Large intestine (tissue), 3 donors: ENCODE measurements around the gene TMEM94. TPM values are rescaled to one million over a fixed set of nuclear protein-coding genes. Genes with fewer than 3 reads are reported as not detected.
"Not testable (repeated sequence)": the region's sequence is repeated elsewhere in the genome, so short reads cannot be mapped to it uniquely, and the experiment has no call there.

ENCODE experiments used
- DNase-seq, 2 donors: peaks; one replicate each; pipeline versions ENCODE4 v3.0.0 to v3.0.0-alpha.2; 2013
- H3K27ac ChIP-seq: one replicate; pipeline ENCODE4 v1.5.1; 2013; ENCODE audit warnings: low read length
- H3K27me3 ChIP-seq: 2 replicates; pipeline ENCODE4 v1.6.1; 2013; ENCODE audit warnings: low read length; ENCODE audit not compliant: control insufficient read depth, insufficient read depth
- H3K36me3 ChIP-seq: 2 replicates; pipeline ENCODE4 v1.6.1; 2013; ENCODE audit warnings: low read length; ENCODE audit not compliant: control insufficient read depth, insufficient read depth
- H3K4me1 ChIP-seq: one replicate; pipeline ENCODE4 v1.6.1; 2013; ENCODE audit warnings: low read length; ENCODE audit not compliant: control insufficient read depth, insufficient read depth
- H3K4me3 ChIP-seq: one replicate; pipeline ENCODE4 v1.5.1; 2013; ENCODE audit warnings: low read length
- H3K9me3 ChIP-seq: one replicate; pipeline ENCODE4 v1.6.1; 2013; ENCODE audit warnings: mild to moderate bottlenecking, low read depth, low read length, moderate library complexity; ENCODE audit not compliant: control insufficient read depth
- WGBS: methylation state at CpG from one replicate; pipeline ENCODE4 v1.1.5; 2013; ENCODE audit warnings: low lambda C conversion rate; ENCODE audit not compliant: insufficient coverage; 5-methylcytosine and 5-hydroxymethylcytosine counted together
- polyA plus RNA-seq: library from polyadenylated mRNA; unstranded; fragments of 120-200 nt; gene quantifications from one replicate; pipeline ENCODE4 v1.2.1, GENCODE V29; 2013

TMEM94 gene
- polyA plus RNA-seq, 1 donor = 56.7 TPM

DNA sequence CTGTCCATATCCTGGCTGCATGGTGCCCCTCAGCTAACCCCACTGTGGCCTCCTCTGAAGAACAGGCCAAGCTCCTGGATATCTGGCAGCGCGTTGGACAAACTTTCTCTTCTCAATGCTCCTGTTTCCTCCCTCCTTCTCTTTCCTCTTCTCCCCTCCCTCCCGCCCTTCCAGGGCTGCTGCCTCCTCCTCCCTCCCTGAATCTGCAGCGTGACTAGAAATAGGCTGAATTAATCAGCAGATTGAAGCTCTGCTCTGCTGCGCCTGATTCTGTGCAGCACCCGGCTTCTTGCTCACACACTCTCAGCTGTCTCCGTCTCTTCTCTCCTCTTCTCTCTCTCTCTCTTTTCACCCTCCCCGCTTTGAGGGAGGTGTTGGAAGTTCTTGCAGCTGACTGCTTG lies 19.8 kb downstream of the TMEM94 start:
- 60% methylated on average over 1 of the region's 8 CpGs for WGBS
- peak overlapping the region; percentile 4 for H3K4me3 ChIP-seq
- DNase-seq = no peak

DNA sequence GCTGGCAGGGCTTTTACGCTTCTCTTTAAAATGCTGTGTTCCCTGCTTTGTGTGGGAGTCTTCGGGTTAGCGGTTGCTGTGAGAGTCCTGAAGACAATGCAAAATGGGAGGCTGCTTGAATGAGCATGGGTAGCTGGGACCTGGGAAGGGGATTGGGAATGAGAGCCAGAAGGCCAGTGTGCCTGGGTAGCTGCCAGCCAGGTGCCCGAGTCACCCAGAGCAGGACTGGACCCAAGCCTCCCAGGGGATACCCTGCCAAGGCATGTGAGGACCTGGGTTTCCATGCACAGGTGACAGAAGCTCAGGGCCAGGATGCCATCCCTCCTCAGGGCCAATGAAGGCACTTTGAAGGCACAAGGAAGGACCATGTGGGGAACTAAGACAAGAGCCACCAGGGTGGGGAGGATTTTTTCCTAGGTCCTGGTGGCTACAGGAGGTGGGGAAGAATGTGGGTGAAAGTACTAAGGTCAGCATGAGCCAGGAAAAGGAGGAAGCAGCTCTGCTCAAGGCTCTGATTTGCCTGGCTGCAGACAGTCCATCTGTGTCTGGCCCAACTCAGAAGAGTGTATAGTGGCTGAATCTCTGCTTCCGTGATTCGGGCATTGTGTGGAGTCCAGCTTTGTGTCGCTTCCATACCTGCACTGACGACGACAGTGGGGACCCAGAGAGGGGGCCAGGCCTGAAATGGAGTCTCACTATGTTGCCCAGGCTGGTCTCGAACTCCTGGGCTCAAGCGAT lies 20.5 kb downstream of the TMEM94 start:
- Histone ChIP-seq H3K27ac (peak overlapping the region; percentile 36), H3K27me3 (no peaks in the 10 kb centered on the region), H3K9me3 (no peaks in the 10 kb centered on the region), H3K36me3 (peaks cover 27% of the 10 kb centered on the region), H3K4me3 (peak overlapping the region; percentile 4), H3K4me1 (peaks cover 33% of the 10 kb centered on the region)
- DNase-seq = peak in 1 of 2 donors; percentile 57
- no CpG with 5 or more reads among the region's 11 CpGs for WGBS

More for the DNA sequence above, 19.8 kb downstream of the TMEM94 start:
- peak overlapping the region; percentile 60 for H3K27ac ChIP-seq
- no peaks in the 10 kb centered on the region for H3K9me3 ChIP-seq
- H3K27me3 ChIP-seq = no peaks in the 10 kb centered on the region
- peaks cover 30% of the 10 kb centered on the region for H3K36me3 ChIP-seq
- H3K4me1 ChIP-seq = peaks cover 28% of the 10 kb centered on the region

DNA sequence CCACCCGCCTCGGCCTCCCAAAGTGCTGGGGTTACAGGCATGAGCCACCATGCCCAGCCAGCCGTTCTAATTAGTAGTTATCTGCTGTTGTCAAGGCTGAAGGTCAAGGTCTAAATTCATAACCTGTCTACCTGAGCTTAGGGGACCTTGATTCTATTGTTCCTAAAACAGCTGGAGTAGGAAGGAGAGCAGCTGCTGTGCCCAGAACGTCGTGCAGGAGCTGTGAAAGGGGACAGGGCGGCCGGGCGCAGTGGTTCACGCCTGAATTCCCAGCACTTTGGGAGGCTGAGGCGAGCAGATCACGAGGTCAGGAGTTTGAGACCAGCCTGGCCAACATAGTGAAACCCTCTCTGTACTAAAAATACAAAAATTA lies 21.0 kb downstream of the TMEM94 start:
- DNase-seq, H3K27me3 ChIP-seq, H3K4me3 ChIP-seq, H3K9me3 ChIP-seq: not testable (repeated sequence)
- peaks cover 34% of the 10 kb centered on the region for H3K4me1 ChIP-seq
- no CpG with 5 or more reads among the region's 11 CpGs for WGBS
- H3K36me3 ChIP-seq = peaks cover 21% of the 10 kb centered on the region
- peak overlapping the region; percentile 36 for H3K27ac ChIP-seq

DNA sequence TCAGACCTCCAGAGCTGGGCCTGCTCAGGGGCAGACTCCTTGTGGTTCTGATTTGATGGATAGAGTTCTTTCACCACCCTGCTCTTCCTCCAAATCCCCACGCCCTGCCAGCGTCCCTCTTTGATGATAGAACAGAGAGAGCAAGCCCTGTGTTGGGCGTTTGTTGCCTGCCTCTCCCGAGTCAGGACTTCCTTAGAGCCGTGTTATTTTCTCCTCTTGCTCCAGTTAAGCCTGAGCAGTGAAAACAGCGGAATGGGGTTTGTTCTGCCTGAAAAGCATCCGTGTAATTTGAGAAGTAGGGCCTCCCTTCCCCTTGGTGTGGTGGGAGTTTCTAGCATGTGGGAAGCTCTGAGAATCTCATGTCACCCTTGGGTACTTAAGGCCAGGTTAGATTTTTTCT lies 22.1 kb downstream of the TMEM94 start:
- no peaks in the 10 kb centered on the region for H3K9me3 ChIP-seq
- no peak overlapping the region for H3K4me3 ChIP-seq
- DNase-seq = no peak
- no CpG with 5 or more reads among the region's 7 CpGs for WGBS
- peaks cover 34% of the 10 kb centered on the region for H3K4me1 ChIP-seq
- H3K27me3 ChIP-seq = no peaks in the 10 kb centered on the region
- peaks cover 18% of the 10 kb centered on the region for H3K36me3 ChIP-seq
- no peak overlapping the region for H3K27ac ChIP-seq

DNA sequence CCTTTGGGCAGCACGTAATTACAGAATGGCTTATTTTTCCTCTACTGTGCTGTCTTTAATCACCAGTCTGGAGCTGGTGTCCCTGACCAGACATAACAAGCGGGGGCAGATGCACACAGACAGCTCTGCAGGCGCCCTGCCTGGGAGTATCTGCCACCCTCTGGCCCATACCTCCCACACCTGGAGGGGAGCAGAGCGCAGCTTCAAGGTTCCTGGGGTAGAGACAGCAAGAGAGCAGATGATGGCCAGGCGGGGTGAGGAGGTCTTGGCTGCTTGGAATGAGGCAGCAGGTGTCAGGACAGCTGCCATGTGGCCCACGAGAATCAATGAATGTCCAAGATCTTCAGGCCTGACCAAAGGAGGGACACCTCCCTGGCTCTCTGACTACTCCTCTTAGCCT lies 23.8 kb downstream of the TMEM94 start:
- no peaks in the 10 kb centered on the region for H3K27me3 ChIP-seq
- WGBS = no CpG with 5 or more reads among the region's 6 CpGs
- no peak for DNase-seq
- no peaks in the 10 kb centered on the region for H3K9me3 ChIP-seq
- H3K4me1 ChIP-seq = peaks cover 34% of the 10 kb centered on the region
- no peak overlapping the region for H3K27ac ChIP-seq
- no peak overlapping the region for H3K4me3 ChIP-seq
- H3K36me3 ChIP-seq = peaks cover 14% of the 10 kb centered on the region

DNA sequence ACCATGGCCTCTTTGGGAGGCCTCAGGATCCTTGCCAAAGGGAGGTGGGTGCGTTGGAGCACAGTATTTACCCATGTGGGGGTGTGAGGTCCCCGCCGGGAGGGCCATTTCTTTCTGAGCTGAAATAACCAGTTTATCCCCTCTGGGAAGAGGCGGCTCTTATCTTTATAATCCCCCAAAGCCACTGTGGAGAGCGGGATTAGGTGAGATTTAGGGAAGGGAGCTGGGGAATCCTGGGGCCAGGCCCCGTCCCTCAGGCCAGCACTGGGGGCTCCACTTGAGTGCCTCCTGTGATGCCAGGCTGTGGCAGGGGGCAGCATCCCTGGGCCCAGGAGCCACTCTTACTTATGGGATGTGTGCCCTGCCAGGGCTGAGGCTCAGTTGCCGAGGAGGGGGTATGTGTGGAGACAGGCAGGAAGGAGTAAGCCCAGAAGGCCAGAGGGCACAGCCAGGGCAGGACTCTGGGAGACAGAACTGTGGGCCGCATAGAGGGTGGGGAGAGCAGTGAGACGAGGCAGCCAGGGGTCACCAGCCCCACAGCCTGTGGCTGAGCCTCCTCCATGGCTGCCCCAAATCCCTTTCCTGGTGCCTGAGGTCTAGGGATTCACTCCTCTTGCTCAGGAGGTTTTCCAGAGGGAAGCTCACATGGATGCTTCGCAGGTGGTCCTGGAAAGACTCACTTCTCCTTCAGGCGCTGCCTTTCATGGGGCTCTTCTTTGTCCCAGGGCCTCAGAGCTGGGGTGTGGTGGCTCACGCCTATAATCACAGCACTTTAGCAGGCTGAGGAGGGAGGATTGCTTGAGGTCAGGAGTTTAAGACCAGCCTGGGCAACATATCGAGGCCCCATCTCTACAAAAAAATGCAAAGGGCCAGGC lies 25.0 kb downstream of the TMEM94 start:
- no peak for DNase-seq
- H3K27ac ChIP-seq = no peak overlapping the region
- H3K4me3 ChIP-seq = no peak overlapping the region
- H3K27me3 ChIP-seq = no peaks in the 10 kb centered on the region
- WGBS = 60% methylated on average over 1 of the region's 13 CpGs
- peaks cover 24% of the 10 kb centered on the region for H3K36me3 ChIP-seq
- H3K9me3 ChIP-seq = no peaks in the 10 kb centered on the region
- peaks cover 24% of the 10 kb centered on the region for H3K4me1 ChIP-seq

DNA sequence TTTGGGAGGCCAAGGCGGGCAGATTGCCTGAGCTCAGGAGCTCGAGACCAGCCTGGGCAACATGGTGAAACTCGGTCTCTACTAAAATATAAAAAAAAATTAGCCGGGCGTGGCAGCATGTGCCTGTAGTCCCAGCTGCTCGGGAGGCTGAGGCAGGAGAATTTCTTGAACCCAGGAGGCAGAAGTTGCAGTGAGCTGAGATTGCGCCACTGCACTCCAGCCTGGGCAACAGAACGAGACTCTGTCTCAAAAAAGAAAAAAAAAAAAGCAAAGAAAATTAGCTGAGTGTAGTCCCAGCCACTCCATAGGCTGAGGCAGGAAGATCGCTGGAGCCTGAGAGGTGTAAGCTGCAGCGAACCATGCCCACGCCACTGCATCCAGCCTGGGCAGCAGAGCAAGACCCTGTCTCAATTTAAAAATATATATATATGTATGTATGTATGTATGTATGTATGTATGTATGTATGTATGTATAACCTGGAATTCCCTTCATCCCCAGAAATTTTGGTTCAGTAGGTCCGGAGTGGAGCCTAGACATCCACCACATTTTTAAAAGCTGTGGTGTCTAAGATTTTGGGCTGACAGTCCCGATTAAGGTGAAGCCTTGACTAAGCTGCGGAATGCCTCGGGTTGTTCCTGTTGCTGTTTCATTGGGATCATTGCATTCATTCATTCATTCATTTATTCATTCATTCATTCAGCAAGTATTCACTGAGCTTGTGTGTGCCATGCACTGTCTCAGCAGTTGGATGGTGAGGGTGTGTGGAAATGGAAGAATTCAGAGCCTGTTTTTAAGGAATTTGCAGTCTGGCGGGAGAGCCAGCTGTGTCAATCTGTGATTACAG lies 25.9 kb downstream of the TMEM94 start:
- 87% methylated on average over 3 of the region's 16 CpGs for WGBS
- Histone ChIP-seq H3K36me3 (peaks cover 29% of the 10 kb centered on the region), H3K4me1 (peaks cover 15% of the 10 kb centered on the region), H3K4me3 (no peak overlapping the region), H3K27ac (no peak overlapping the region), H3K9me3 (no peaks in the 10 kb centered on the region), H3K27me3 (no peaks in the 10 kb centered on the region)
- DNase-seq = no peak

DNA sequence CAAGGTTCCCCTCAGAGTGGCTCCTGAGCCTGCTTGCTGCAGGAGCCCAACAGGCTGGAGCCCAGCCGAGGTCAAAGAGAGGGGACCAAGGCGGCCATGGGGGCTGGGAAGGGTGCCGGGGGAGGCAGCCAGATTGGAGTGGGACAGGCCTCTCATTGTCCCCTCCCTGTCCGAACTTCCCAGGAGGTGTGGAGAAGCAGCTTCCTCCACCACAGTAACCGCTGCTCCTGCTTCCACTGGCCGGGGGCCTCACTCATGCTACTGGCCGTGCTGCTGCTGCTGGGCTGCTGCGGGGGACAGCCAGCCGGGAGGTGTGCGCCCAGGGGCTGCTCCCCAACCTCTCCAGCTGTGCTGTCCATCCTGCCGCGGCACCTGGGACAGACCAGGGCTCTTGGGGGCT lies 29.3 kb downstream of the TMEM94 start:
- H3K36me3 ChIP-seq = peaks cover 44% of the 10 kb centered on the region
- no CpG with 5 or more reads among the region's 12 CpGs for WGBS

DNA sequence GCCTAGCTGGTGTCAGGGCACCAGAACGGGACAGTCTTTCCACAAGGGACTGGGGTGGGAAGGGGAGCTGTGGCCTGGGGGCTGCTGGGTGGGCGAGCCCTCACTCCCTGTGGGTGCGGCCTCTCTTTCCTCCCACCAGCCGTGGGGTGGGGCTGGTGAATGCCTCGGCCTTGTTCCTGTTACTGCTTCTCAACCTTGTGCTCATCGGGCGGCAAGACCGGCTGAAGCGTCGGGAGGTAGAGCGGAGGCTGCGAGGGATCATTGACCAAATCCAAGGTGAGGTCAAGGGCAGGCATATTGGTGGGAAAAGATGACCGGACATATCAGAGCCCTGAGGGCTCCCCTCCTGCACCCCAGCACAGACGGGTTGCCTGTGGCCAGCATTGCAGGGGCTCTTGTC lies 29.7 kb downstream of the TMEM94 start:
- no peak for DNase-seq
- no peaks in the 10 kb centered on the region for H3K27me3 ChIP-seq
- H3K27ac ChIP-seq = no peak overlapping the region
- WGBS = no CpG with 5 or more reads among the region's 14 CpGs
- no peaks in the 10 kb centered on the region for H3K9me3 ChIP-seq
- no peak overlapping the region for H3K4me3 ChIP-seq
- H3K4me1 ChIP-seq = peaks cover 7% of the 10 kb centered on the region
- H3K36me3 ChIP-seq = peaks cover 48% of the 10 kb centered on the region

More for the DNA sequence above, 29.3 kb downstream of the TMEM94 start:
- no peak for DNase-seq
- no peak overlapping the region for H3K27ac ChIP-seq
- no peaks in the 10 kb centered on the region for H3K9me3 ChIP-seq
- H3K27me3 ChIP-seq = no peaks in the 10 kb centered on the region
- H3K4me3 ChIP-seq = no peak overlapping the region
- H3K4me1 ChIP-seq = peaks cover 12% of the 10 kb centered on the region

DNA sequence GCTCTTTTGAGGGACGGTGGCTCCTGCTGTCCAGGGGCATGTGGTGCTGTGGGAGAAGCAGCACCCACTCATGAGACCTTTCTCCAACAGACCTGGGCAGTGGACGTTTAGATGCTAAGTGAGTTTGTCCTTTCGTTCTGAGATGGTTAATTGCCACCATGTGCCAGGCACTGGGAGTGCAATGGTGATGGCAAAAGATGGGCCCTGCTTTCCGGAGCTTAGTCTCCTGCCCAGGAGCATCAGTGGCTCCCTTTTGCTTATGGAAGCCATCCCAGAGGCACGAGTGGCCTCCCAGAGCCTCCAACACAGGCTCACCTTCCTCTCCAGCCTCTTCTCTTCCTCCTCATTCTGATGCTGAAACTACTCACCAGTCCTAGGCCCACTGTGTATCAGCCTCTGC lies 30.5 kb downstream of the TMEM94 start:
- no peak overlapping the region for H3K4me3 ChIP-seq
- H3K4me1 ChIP-seq = peaks cover under 1% of the 10 kb centered on the region
- WGBS = no CpG with 5 or more reads among the region's 5 CpGs
- peaks cover 56% of the 10 kb centered on the region for H3K36me3 ChIP-seq
- DNase-seq = no peak
- H3K9me3 ChIP-seq = no peaks in the 10 kb centered on the region
- no peak overlapping the region for H3K27ac ChIP-seq
- no peaks in the 10 kb centered on the region for H3K27me3 ChIP-seq
